Measurements from ENCODE around the gene WDR45B.

The WDR45B gene

GRCh38 chr17:82619641-82620040, 28.6 kb downstream of the WDR45B start:
- DNase-seq = no peak

- DNase-seq = no peak
Measured at GRCh38 chr17:82619211-82619610, 29.0 kb downstream of the WDR45B start.

GRCh38 chr17:82616021-82616711, 32.1 kb downstream of the WDR45B start:
- no peak for DNase-seq

GRCh38 chr17:82615084-82616020, 32.9 kb downstream of the WDR45B start:
- DNase-seq = no peak

- no peak for DNase-seq
Measured at GRCh38 chr17:82614095-82614631, 34.1 kb downstream of the WDR45B start.

GRCh38 chr17:82613283-82614094, 34.8 kb downstream of the WDR45B start:
- no peak for DNase-seq

- DNase-seq = no peak
Measured at GRCh38 chr17:82611140-82612058, 36.8 kb downstream of the WDR45B start.

- no peak for DNase-seq
Measured at GRCh38 chr17:82609655-82610054, 38.6 kb downstream of the WDR45B start.

- DNase-seq = no peak
Measured at GRCh38 chr17:82608816-82609215, 39.4 kb downstream of the WDR45B start.

GRCh38 chr17:82605939-82606600, 42.2 kb downstream of the WDR45B start:
- no peak for DNase-seq

GRCh38 chr17:82604532-82604931, 43.7 kb downstream of the WDR45B start:
- DNase-seq = no peak

- no peak for DNase-seq
Measured at GRCh38 chr17:82603981-82604448, 44.2 kb downstream of the WDR45B start.

- DNase-seq = no peak
Measured at GRCh38 chr17:82602986-82603710, 45.1 kb downstream of the WDR45B start.

GRCh38 chr17:82602487-82602886, 45.8 kb downstream of the WDR45B start:
- DNase-seq = no peak

- no peak for DNase-seq
Measured at GRCh38 chr17:82601447-82602000, 46.7 kb downstream of the WDR45B start.

- no peak for DNase-seq
Measured at GRCh38 chr17:82600731-82601446, 47.4 kb downstream of the WDR45B start.

GRCh38 chr17:82599674-82600661, 48.3 kb downstream of the WDR45B start:
- no peak for DNase-seq
